Fibroblast of villous mesenchyme (primary cell): ENCODE results near the gene CAPN9. TPM values are rescaled to one million over a fixed set of nuclear protein-coding genes. Genes with fewer than 3 reads are reported as not detected.

ENCODE experiments used
- DNase-seq: peaks from one replicate; pipeline ENCODE4 v3.0.0-alpha.2; 2010; ENCODE audit warnings: low read depth
- H3K4me3 ChIP-seq: 2 replicates; pipeline ENCODE4 v1.5.1; 2011; ENCODE audit warnings: low read depth, mild to moderate bottlenecking, low read length
- CTCF ChIP-seq: IDR thresholded peaks from 2 replicates; pipeline ENCODE4 v1.5.1; 2012; ENCODE audit warnings: low read depth, mild to moderate bottlenecking, low read length; ENCODE audit not compliant: insufficient read depth
- total RNA-seq: library from RNA; depleted of rRNA; stranded (reverse); fragments of >200 nt; gene quantifications from 2 replicates; pipeline ENCODE4 v1.2.3, GENCODE V29; 2012

The CAPN9 gene
- total RNA-seq, 1 donor = not detected

GRCh38 chr1:230784163-230784562 is 37.0 kb downstream of the CAPN9 start:
- TF ChIP-seq CTCF = no peak

DNA sequence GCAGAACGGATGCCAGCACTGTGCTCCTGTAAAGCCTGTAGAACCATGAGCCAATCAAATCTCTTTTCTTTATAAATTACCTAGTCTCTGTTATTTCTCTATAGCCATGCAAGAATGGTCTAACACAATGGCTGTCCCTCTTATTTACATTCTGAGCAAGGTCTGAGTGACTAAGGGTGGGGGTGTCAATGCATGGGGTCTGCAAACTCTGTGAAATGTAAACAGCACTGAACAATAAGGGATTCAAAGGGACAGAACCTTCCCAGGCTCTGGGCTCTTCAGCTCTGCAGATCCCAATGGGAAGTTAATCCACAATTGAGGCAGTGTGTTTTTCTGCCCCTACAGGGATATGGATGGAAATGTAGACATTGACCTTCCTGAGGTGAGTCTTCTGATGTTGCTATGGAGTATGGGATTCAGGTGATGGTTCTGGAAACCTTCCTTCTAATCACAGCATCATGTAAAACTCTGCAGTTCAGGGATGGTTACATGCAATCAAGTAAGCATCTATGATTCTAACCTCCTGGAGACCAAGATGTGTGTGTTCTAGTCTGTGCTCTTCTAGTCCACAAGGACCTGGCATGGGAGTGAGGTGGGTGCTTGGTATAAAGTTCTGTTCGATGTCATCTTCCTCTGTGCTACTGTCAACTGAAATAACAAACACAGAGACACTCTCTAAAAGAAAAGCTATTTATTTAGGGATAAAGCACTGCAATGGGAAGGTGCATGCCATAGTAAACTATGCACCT is 38.6 kb downstream of the CAPN9 start:
- no peak for TF ChIP-seq CTCF
- no peak overlapping the region for H3K4me3 ChIP-seq
- DNase-seq = no peak

More at GRCh38 chr1:230784163-230784562, 37.0 kb downstream of the CAPN9 start:
- DNase-seq = no peak
- no peak overlapping the region for H3K4me3 ChIP-seq

DNA sequence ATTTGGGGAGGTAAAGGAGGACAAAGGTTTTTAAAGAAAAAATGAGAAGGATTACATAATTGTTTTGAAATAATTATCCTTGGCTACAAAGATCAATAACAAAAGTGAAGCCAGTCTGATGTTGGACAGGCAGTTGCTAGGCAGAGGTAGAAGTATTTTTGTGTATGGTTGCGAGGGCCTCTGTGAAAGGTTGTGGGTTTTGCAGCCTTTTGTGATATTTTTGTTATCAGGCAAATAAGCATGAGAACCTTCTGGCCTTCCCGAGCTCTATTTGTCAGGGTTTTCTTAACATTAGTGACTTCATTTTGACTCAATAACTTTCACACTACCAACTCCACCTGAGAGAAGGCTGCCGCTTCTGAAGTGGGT is 39.2 kb downstream of the CAPN9 start:
- no peak for DNase-seq
- H3K4me3 ChIP-seq = no peak overlapping the region
- no peak for TF ChIP-seq CTCF

DNA sequence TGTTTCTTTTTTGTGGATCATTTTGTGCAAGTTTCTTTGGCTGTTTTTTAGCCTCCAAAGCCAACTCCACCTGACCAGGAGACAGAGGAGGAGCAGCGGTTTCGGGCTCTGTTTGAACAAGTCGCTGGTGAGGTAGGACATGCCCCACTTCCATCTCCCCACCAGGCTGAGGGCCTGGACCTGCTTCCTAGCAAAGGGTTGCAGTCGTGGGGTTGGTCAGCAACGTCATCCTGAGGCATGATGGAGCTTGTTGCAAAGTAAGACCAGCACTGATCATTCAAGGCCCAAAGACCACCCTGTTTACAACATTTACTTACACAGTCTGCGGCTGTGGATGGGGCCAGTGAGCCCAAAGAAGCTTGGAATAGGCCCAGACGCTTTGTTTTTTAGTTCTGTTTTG is 40.3 kb downstream of the CAPN9 start:
- no peak overlapping the region for H3K4me3 ChIP-seq
- no peak for DNase-seq
- no peak for TF ChIP-seq CTCF

DNA sequence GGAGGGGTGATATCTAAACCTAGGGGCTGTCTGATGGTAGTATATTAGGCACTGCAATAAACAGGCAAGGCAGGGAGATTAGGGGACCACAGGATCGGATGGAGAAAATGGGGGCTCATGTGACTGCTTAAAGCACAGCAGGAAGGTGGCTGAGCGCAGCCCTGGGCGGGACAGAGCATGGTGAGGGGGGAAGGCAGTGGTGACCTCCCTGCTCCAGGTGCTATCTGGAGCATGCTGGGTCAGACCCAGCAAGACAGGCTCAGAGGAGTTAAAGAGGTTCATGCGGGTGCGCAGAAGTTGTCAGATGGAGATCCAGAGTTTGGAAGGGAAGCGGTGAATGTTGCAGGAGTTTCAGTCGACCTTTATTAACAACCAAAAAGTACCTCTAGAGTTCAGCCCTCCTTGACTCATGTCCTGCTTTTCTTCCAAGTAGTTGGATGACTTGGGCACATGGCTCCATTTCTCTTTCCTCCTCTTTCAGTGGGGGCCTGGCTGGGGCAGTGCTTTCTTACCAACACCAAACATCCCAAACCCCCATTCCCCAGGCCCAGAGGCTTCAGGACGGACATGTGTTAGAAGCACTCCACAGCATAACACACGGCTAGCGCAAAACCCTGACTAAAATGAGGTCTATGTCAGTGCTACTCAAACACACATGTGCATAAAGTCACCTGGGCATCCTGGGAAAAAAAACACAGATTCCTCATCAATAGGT is 41.5 kb downstream of the CAPN9 start:
- no peak for TF ChIP-seq CTCF
- H3K4me3 ChIP-seq = no peak overlapping the region
- no peak for DNase-seq

DNA sequence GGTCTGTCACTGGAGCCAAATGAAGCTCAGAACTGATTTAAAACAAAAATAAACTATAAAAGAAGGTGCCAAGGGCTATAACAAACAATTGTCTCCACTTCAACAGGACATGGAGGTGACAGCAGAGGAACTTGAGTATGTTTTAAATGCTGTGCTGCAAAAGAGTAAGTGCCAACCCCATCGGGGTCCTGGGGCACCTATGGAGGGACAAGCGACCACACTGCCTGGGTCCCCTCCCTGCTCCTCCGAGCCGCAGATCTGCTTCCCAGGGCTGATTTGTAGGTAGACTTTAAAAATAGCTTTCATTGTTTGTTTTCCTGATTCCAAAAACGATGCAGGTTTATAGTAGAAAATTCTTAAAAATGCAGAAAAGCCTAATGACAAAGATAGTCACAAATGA is 42.8 kb downstream of the CAPN9 start:
- no peak for TF ChIP-seq CTCF
- DNase-seq = no peak
- no peak overlapping the region for H3K4me3 ChIP-seq
